Measurements from ENCODE around the gene VPS41.

Gene VPS41

DNA sequence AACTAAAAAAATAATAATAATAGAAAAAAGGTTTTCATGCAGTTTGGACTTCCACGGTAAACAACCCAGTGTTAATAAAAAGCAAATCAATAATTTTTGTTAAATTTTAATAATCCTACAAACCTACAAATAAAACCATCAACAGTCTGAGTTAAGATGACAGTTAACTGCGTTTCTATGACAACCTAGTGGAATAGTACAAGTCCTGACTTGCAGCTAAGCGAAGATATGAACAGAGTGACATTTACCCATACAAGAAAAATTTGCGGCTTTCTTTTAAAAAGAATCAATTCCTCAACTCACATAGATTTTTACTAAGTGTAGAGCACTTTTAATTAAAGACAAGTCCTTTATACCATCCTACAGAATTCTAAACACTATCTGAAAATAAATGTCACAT, 35.6 kb downstream of the VPS41 start:
- Histone ChIP-seq H3K36me3 (ENCODE audit: control insufficient read depth in 2 of 2, insufficient read depth in 1 of 2, low read length in 2 of 2) (peaks cover 0 to under 1% of the 10 kb centered on the region in 2 experiments; a peak in 1 of 3 replicates), H3K4me3 (ENCODE audit: low read depth, low read length) (no peak overlapping the region), H3K9me3 (ENCODE audit: control insufficient read depth, insufficient read depth, low read depth, low read length) (no peaks in the 10 kb centered on the region), H3K4me1 (ENCODE audit: control insufficient read depth, insufficient read depth, low read length) (peaks cover 4% of the 10 kb centered on the region; the same call in 1 of the 2 replicates), H3K27ac (ENCODE audit: extremely low read depth, low read depth, low read length) (no peak overlapping the region)
- no peak for TF ChIP-seq INSM2 (tag by site-specific recombination; IDR thresholded peaks at IDR 0.05)
- TF ChIP-seq MYNN (tag by site-specific recombination; IDR thresholded peaks at IDR 0.05; ENCODE audit: borderline replicate concordance): no peak
- no peak for TF ChIP-seq GLI2 (tag by site-specific recombination; IDR thresholded peaks at IDR 0.05; ENCODE audit: borderline replicate concordance, low read depth)
- TF ChIP-seq SETDB1 (IDR thresholded peaks at IDR 0.05; ENCODE audit: insufficient read length, low read length): no peak
- no peak for TF ChIP-seq ZNF629 (tag by site-specific recombination; IDR thresholded peaks at IDR 0.05)
- no peak for TF ChIP-seq ZNF391 (tag by site-specific recombination; IDR thresholded peaks at IDR 0.05; ENCODE audit: borderline replicate concordance, low read depth)
- TF ChIP-seq ZNF146 (tag by site-specific recombination; IDR thresholded peaks at IDR 0.05): no peak
- TF ChIP-seq ZNF514 (tag by site-specific recombination; IDR thresholded peaks at IDR 0.05): no peak
- TF ChIP-seq FEZF1 (tag by site-specific recombination; IDR thresholded peaks at IDR 0.05): no peak
- TF ChIP-seq REPIN1 (tag by site-specific recombination; IDR thresholded peaks at IDR 0.05; ENCODE audit: low read depth): no peak
- no peak for TF ChIP-seq ZNF311 (tag by site-specific recombination; IDR thresholded peaks at IDR 0.05; ENCODE audit: borderline replicate concordance)
- no peak for TF ChIP-seq ZNF133 (tag by site-specific recombination; IDR thresholded peaks at IDR 0.05)
- TF ChIP-seq, protein P1, sequence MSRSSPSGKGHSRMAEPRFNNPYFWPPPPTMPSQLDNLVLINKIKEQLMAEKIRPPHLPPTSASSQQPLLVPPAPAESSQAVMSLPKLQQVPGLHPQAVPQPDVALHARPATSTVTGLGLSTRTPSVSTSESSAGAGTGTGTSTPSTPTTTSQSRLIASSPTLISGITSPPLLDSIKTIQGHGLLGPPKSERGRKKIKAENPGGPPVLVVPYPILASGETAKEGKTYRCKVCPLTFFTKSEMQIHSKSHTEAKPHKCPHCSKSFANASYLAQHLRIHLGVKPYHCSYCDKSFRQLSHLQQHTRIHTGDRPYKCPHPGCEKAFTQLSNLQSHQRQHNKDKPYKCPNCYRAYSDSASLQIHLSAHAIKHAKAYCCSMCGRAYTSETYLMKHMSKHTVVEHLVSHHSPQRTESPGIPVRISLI (tag by site-specific recombination; IDR thresholded peaks at IDR 0.05): no peak
- TF ChIP-seq ZBTB44 (tag by site-specific recombination; IDR thresholded peaks at IDR 0.05): no peak
- TF ChIP-seq ZFP3 (tag by site-specific recombination; IDR thresholded peaks at IDR 0.05; ENCODE audit: low read depth): no peak
- TF ChIP-seq ZNF341 (tag by site-specific recombination; IDR thresholded peaks at IDR 0.05; ENCODE audit: low read depth): no peak
- TF ChIP-seq, protein P2, sequence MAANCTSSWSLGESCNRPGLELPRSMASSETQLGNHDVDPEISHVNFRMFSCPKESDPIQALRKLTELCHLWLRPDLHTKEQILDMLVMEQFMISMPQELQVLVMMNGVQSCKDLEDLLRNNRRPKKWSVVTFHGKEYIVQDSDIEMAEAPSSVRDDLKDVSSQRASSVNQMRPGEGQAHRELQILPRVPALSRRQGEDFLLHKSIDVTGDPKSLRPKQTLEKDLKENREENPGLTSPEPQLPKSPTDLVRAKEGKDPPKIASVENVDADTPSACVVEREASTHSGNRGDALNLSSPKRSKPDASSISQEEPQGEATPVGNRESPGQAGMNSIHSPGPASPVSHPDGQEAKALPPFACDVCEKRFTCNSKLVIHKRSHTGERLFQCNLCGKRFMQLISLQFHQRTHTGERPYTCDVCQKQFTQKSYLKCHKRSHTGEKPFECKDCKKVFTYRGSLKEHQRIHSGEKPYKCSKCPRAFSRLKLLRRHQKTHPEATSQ (tag by site-specific recombination; IDR thresholded peaks at IDR 0.05): no peak
- ChIA-PET CTCF (no interaction called here), POLR2A (no interaction called here)

DNA sequence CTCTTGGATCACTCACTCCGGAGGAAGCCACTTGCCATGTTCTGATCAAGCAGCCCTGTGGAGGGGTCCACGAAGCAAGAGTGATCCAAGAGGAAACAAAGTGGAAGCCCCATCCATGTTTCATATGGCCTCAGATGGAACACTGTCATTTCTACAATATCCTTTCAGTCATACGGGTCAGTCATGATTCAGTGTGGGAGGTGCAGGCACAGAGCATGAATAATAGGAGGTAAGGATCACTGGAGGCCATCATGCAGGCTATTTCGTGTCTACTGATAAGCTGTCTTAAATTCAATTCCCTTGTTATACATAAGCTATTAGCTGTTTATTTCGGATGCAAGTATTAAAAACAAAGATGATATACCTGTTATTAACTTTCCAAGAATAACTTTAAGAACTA, 36.8 kb downstream of the VPS41 start:
- H3K4me3 ChIP-seq (ENCODE audit: low read depth, low read length): no peak overlapping the region
- no peaks in the 10 kb centered on the region for H3K9me3 ChIP-seq (ENCODE audit: control insufficient read depth, insufficient read depth, low read depth, low read length)
- CTCF ChIA-PET: interaction anchor here (0.6 kb wide), 1 partner anchor 20 kb away, joined by 3 read pairs; no protein-coding TSS in a partner anchor
- H3K36me3 ChIP-seq (ENCODE audit: control insufficient read depth in 2 of 2, insufficient read depth in 1 of 2, low read length in 2 of 2): peaks cover 0 to 10% of the 10 kb centered on the region in 2 experiments; a peak in 2 of 3 replicates
- H3K4me1 ChIP-seq (ENCODE audit: control insufficient read depth, insufficient read depth, low read length): peaks cover 4% of the 10 kb centered on the region; the same call in 1 of the 2 replicates
- POLR2A ChIA-PET: no interaction called here
- no peak overlapping the region for H3K27ac ChIP-seq (ENCODE audit: extremely low read depth, low read depth, low read length)
- TF ChIP-seq ZNF391 (tag by site-specific recombination; IDR thresholded peaks at IDR 0.05; ENCODE audit: borderline replicate concordance, low read depth) (no peak), HIC1 (tag by site-specific recombination; IDR thresholded peaks at IDR 0.05) (no peak), ZNF600 (tag by site-specific recombination; IDR thresholded peaks at IDR 0.05) (no peak), ZNF341 (tag by site-specific recombination; IDR thresholded peaks at IDR 0.05; ENCODE audit: low read depth) (no peak), BCL11A (tag by site-specific recombination; IDR thresholded peaks at IDR 0.05; ENCODE audit: low read depth) (no peak), KLF10 (tag by site-specific recombination; IDR thresholded peaks at IDR 0.05) (no peak), SP7 (tag by site-specific recombination; IDR thresholded peaks at IDR 0.05) (no peak), ZNF10 (tag by site-specific recombination; IDR thresholded peaks at IDR 0.05) (no peak)
- TF ChIP-seq, protein P3, sequence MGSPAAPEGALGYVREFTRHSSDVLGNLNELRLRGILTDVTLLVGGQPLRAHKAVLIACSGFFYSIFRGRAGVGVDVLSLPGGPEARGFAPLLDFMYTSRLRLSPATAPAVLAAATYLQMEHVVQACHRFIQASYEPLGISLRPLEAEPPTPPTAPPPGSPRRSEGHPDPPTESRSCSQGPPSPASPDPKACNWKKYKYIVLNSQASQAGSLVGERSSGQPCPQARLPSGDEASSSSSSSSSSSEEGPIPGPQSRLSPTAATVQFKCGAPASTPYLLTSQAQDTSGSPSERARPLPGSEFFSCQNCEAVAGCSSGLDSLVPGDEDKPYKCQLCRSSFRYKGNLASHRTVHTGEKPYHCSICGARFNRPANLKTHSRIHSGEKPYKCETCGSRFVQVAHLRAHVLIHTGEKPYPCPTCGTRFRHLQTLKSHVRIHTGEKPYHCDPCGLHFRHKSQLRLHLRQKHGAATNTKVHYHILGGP (tag by site-specific recombination; IDR thresholded peaks at IDR 0.05): no peak

All from HEK293 (cell line).